Jurkat, Clone E6-1 (cell line): ENCODE results near the gene ATG5.

Experiments used
- DNase-seq: peaks from one replicate; pipeline ENCODE4 v3.0.0-alpha.2; 2011; ENCODE audit warnings: low read depth, low spot score
- H3K4me3 ChIP-seq: 2 replicates; pipeline ENCODE4 v1.5.1; 2011; ENCODE audit warnings: mild to moderate bottlenecking, low read length, control low read depth, moderate library complexity

ATG5 gene

DNA sequence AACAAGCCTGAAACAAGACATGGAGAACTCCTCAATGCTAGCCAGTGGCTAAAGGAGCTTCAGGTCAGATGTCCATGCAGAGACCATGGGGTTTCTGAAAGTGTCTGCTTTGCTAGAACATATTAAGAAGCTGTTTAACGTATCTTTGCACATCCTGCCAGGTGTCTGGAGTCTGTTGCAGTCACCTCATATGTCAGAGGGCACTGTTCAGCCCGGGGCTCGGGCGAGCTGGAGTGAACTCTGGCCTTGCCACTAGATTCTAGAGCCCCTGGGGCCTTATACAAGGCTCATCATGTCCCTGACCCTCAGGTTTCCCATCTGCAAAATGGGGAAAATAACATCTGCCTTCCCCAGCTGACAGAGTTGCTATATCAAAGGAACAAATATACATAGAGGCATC lies 180.4 kb downstream of the ATG5 start:
- DNase-seq = peak; percentile 63
- no peak overlapping the region for H3K4me3 ChIP-seq

DNA sequence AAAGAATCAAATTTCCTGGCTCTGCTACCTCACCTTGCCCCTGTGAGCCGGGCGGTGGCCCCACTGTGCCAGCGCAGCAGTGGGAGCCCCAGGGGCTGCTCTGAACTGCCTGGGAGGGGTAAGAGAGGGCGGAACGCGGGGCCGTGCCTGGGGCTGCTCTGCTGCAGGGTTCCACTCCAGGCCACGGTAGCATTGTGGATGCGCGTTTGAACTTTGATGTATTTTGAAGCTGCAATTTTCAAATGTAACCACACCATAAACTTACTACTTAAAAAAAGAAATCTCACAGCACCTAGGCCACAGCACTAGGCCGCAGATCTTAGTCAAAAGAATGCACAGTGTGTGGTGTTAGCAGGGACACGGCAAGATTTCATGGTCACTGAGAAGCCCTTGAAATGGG lies 181.9 kb downstream of the ATG5 start:
- no peak overlapping the region for H3K4me3 ChIP-seq
- DNase-seq = peak; percentile 77

DNA sequence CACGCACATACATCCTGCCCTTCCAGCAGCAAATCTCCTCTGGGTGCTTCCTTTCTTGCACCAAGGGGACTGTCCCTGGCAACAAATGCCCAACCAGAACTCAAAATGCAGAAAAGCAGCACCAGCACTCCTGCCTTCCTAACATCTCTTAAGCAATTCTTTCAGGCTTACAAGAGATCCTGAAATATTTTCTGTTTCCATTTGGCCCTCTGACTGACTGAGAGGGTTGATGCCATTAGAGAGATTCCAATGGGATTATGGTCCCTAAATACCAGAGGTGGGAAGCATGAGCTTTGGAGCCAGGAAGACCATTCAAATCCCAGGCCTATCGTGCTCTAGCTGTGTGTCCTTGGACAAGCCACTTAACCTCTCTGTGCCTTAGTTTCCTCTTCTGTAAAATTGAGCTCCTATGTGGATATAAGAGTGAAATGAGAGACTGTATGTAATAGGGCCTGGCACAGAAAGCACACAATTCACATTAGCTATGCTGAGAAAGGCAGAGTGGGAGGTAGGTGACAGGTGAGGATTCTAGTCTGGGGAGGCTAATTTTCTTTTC lies 182.6 kb downstream of the ATG5 start:
- no peak for DNase-seq
- no peak overlapping the region for H3K4me3 ChIP-seq

DNA sequence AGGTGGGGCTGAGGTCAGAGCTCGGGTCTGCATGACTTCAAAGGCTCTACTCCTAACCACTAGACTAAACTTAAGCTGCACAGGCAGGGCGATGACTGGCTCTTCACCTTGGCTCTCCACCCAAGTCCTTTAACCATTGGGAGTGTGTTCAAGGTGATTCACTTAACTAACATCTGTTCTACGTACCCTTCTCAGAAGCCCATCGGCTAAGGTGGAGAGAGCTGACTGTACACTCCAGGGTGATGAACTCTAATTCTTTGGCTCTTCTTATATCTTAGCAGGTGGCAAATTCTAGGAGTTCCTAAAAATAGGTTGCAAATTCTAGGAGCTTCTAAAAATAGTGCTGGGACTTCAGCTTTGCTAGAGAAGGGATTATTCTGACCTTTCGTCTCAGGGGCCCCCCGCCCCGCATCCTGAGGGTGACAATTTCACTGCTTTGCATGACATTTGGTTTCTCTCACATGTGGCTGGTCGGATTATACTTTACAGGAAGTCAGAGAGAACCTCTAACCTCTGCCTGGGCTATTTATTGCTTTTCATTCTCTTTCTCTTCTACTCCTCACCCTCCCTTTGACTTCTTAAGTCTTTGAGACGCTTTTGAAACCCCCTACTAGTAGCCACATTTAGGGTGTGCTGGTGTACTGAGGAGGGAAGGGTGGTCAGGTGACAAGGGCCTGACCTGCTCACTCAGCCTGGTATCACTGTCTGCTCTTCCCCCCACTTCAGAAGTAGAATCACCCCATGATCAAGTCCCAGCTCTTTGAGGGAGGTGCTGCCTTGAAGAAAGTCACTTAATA lies 183.9 kb downstream of the ATG5 start:
- DNase-seq = peak; percentile 65
- no peak overlapping the region for H3K4me3 ChIP-seq

DNA sequence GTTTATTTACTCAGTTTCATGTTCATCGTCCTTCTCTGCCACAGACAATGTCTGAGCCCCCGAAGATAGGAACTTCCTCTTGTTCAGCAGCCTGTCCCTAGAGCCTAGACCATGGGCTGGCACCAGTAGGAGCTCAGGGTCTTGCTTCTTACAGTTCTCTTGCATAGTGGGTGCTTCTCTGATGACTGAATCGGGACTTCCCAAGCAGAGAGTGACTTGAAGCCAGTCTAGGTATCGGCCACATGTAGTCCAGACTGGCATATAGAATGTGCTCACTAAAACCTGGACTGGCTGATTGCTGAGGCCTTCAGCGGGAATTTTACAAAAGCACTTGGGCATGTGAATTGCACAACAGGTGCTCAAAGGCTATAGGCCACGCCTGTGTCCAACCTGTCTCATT lies 187.4 kb downstream of the ATG5 start:
- no peak overlapping the region for H3K4me3 ChIP-seq
- DNase-seq = no peak

DNA sequence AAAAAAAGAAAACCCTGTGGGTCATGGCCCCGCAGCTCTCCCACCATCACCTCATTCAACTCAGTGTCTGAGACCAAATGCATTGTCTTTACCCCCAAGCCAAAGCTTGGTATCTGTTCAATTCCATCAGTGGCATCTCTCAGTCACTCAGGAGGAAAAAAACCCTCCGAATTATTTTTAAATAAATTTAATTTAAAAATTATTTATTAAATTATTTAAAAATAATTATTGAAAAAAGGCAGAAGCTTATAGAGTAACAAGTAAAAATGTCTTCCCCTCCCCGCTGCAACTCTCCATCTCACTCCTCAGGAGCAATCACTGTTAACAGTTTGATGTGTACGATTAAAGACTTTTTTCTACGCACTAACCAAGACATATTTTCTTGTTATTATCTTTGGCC lies 188.7 kb downstream of the ATG5 start:
- no peak overlapping the region for H3K4me3 ChIP-seq
- no peak for DNase-seq

DNA sequence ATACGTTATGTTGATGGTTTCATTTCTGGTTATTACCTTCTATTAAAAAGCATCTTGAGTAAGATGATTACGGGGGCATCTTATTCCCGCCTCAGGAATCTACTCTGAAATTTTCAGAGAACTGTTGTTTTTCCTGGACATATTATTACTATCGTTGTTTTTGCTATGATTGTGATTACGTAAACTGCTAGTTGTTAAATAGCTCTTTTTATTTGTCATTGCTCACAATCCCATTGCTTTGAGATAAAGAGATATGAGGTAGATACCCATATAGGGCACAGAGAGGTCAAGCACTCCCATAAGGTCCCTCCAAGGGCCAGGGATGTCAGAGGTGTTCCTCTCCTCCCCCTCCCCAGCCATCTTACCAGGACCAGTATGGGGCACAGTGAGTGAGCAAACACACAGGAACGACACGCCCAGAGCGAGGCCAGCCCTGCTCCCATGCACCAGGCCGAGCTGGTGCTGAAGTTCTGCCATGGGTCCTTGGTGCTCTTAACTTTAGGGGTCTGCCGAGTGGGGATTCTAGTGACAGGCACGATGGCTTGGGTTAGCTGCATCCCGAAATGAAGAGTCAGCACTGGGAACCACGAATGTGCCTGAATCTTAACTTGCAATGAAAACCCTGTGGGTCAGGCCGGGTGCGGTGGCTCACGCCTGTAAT lies 189.5 kb downstream of the ATG5 start:
- DNase-seq = no peak
- H3K4me3 ChIP-seq = no peak overlapping the region

DNA sequence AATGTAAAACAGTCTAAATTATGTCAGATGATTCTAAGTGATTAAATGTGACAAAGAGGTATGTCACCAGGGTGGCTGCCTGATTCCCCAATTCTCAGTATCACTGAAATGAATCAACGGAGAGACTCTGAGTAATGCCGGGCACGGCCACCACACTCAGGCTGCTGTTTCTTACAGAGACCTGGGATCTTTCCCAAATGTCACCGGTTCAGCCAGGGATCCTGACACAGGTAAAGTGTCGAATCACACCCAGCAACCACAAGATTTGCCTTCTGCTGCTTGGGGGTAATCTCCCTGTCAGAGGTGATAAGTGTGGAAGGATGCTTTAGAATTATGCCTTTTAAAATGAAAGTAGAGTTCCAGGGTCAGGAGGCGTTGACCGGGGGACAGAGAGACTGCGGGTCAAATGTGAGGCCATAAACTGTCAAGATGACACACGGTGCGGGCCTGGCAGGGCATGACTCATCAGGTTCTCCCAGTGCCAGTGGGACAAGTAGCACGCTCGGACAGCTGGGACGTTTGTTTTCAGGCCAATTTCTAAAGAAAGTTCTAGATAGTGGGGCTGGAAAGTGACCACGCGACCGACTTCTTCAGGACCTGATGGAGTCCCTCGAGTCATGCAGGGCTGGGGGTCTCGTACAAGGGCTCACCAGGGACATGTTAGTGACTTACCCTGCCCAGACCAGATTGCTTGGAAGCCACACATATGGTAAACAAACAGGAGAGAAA lies 190.5 kb downstream of the ATG5 start:
- no peak for DNase-seq
- H3K4me3 ChIP-seq = no peak overlapping the region
